ENCODE measurements around the gene LONP2.
A peak's percentile ranks its signal among the peaks of the same experiment; 100 is the strongest.
"Not testable (repeated sequence)": the region's sequence is repeated elsewhere in the genome, so short reads cannot be mapped to it uniquely, and the experiment has no call there.

Gene LONP2

DNA sequence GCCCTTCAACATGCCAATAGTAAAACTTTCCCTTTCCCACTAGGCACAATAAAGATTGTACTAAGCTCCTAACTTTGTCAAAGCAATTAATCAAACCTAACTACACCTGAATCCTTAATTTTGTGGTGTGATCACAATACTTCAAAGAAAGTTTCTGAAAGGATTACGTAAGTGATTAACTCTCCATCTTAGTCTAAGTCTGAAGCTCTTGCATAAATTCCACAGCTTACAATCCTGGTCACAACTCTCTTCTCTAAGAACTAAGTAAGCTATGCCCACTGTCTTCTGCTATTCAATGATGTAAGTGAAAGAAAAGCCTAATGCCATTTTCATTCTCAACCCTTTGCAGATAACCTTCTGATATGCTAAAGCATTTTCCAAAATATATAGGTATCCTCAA lies 125.7 kb downstream of the LONP2 start:
- no peak for DNase-seq (ENCODE audit: low spot score)

DNA sequence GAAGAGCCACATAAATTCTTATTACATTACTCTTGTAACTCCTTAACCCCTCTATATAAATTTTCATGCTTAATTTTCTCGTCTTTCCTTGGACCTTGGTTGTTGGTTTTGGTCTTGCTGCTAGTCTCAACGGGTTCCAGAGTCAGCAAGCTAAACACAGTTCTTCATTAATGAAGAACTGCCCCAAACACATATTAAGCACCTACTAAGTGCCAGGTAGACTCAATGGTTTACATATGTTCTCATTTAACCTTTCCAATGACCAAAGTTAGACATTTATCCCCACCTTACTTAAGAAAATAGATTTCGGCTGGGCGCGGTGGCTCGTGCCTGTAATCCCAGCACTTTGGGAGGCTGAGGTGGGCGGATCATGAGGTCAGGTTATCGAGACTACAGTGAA lies 126.1 kb downstream of the LONP2 start:
- no peak for DNase-seq (ENCODE audit: low spot score)

DNA sequence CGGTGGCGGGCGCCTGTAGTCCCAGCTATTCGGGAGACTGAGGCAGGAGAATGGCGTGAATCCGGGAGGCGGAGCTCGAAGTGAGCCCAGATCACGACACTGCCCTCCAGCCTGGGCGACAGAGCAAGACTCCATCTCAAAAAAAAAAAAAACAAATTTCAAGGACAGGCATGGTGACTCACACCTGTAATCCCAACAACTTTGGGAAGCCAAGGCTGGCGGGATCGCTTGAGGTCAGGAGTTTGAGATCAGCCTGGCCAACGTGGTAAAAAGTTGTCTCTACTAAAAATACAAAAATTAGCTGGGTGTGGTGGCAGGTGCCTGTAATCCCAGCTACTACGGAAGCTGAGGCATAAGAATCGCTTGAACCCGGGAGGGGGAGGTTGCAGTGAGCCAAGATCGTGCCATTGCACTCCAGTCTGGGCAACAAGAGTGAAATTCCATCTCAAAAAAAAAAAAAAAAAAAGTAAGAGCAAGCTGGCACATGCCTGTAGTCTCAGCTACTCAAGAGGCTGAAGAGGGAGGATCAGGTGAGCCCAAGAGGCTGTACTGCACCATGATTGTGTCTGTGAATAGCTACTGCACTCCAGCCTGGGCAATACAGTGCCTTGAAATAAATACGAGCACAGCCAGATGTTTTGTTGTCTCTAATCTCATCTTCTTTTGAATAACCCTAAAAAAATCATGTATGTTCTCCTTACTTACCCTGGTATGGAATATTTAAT lies 126.7 kb downstream of the LONP2 start:
- not testable (repeated sequence) for DNase-seq (ENCODE audit: low spot score)

DNA sequence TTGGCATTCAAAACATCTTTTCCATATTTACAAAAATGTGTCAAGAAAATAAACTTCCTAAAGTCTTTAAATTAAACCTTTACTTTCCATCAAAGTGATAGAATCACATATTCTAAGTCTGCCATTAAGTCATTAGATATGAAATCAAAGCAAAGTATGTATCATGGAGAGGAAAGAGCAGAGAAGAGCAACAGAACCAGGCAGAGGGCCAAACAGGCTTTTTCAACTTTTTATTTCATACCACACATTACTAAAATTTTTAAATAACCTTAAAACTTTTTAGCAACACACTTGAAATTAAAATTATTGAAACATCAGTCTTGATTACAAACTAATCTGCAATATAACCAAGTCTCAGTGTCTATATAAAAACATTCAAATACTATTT lies 127.3 kb downstream of the LONP2 start:
- no peak for DNase-seq (ENCODE audit: low spot score)

DNA sequence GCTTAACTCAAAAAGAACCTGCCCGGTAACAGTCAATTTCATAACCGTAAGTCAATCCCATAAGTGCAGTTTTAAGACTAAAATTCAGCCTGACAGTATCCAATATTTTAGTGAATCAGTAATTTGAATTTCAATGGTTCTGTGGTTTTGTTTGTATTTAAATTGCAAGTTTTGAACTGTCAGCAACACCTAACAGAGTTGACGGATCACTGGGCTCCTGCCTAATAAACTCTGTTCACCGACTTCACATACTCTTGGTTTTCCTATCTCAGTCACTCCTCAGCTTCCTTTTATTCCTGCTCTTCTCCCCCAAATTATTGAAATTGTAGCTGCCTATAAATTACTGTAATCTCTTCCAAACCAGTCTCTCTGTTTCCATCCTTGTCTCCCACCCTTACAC lies 128.6 kb downstream of the LONP2 start:
- DNase-seq (ENCODE audit: low spot score) = no peak

DNA sequence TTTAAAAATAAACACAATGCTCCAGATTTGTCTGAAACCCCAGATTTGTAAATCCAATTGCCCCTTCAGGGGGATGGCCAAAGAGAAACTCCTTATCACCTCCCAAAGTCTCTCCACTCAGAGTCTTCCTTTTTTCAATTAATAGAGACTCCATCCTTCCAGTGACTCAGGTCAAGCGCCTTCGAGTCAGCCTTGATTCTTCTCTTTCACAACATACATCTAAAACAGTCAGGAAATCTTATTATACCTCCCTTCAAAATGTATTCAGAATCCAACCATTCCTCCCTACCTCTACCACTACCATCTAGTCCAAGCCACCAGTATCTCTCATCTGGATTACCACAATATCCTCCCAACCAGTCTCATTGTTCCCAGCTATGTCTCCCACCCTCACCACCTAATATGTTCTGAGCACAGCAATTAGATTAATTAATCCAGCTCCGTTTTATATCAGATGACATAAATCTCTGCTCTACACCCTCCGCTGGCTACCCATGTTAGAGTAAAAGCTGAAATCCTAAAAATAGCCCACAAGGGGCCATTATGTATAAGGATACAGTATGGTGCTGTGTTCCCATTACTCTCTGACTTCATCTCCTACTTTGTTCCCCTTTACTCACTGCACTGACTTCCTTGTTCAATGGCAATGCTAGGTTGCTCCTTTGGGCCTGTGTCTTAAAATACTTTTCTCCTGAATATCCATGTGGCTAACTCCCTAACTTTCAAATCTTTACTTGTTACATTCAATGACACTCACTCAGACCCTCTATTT lies 129.3 kb downstream of the LONP2 start:
- DNase-seq (ENCODE audit: low spot score) = no peak

DNA sequence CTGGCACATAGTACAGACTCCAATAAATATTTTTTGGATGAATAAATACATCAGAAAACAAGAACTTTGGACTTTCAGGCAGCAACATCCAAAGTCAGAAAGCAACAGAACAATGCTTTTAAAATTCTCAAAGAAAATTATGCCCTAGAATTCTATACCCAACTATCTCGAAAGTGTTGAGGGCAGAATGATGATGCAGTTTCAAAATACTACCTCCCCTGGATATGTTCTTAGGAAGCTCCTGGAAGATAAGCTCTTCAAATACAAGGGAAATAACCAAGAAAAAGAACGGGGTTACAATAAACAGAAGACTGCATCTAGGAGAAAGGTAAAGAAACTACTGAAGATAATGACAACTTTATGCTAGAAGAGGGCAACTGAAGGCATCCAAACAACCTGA lies 130.2 kb downstream of the LONP2 start:
- DNase-seq (ENCODE audit: low spot score) = no peak

DNA sequence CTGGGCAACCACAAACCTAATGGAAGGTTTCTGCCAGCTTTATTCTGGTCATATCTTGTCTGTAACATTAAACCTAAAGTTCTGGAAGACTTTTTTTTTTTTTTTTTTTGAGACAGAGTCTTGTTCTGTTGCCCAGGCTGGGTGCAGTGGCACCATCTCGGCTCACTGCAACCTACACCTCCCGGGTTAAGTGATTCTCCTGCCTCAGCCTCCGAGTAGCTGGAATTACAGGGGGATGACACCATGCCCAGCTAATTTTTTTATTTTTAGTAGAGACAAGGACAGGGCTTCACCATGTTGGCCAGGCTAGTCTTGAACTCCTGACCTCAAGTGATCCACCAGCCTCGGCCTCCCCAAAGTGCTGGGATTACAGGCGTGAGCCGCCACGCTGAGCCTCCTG lies 133.2 kb downstream of the LONP2 start:
- DNase-seq (ENCODE audit: low spot score) = not testable (repeated sequence)

DNA sequence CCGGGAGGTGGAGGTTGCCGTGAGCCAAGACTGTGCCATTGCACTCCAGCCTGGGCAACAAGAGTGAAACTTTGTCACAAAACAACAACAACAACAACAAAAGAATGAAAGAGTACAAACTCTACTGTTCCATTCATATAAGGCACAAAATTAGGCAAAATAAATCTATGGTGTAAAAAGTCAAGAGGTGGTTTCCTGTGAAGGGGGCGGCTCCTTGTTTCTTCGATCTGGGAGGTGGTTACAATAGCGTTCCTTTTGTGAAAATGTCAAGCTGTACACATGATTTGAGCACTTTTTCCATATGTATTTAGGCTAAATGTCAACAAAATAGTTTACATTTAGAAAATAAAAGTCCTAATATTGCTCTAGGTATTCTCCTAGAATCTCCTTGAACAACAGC lies 134.2 kb downstream of the LONP2 start:
- DNase-seq (ENCODE audit: low spot score) = no peak

DNA sequence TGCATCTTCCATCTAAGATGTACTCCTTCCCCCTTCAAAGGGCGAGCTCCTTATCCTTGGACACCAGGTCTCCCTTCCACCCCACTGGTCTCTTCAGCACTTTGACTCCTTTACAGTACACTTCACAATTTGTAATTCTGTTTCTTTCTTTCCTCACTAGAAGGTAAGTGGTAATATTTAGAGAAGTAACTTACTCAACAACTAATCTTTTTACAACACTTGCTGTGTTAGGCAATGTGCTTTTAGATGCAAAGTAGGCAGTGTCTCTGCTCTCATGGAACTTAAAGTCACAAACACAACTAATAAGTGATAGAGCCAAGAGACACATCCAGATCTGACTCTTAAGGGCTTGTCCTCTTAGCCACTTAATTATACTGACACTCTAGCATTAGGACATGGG lies 134.7 kb downstream of the LONP2 start:
- DNase-seq (ENCODE audit: low spot score) = no peak

DNA sequence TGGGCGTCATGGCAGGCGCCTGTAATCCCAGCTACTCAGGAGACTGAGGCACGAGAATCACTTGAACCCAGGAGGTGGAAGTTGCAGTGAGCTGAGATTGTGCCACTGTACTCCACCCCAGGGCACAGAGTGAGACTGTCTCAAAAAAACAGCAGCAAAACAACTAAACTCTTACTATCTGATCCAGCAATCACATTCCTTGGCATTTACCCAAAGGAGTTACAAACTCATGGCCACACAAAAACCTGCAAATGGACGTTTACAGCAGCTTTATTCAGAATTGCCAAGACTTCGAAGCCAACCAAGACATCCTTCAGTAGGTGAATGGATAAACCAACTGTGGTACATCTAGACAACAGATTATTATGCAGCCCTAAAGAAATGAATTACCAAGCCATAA lies 137.1 kb downstream of the LONP2 start:
- no peak for DNase-seq (ENCODE audit: low spot score)

DNA sequence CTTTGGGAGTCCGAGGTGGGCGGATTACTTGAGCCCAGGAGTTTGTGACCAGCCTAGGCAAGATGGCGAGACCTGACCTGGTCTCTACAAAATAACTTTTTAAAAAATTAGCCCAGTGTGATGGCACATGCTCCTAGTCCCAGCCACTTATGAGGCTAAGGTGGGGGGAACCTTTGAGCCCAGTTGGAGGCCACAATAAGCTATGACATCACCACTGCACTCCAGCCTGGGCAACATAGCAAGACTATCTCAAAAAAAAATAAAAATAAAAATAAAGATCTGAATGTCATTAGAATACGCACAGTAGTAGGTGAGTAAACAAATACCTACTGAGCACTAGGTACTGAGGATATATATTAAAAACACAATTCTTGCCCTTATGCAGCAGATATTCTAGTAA lies 138.0 kb downstream of the LONP2 start:
- no peak for DNase-seq (ENCODE audit: low spot score)

DNA sequence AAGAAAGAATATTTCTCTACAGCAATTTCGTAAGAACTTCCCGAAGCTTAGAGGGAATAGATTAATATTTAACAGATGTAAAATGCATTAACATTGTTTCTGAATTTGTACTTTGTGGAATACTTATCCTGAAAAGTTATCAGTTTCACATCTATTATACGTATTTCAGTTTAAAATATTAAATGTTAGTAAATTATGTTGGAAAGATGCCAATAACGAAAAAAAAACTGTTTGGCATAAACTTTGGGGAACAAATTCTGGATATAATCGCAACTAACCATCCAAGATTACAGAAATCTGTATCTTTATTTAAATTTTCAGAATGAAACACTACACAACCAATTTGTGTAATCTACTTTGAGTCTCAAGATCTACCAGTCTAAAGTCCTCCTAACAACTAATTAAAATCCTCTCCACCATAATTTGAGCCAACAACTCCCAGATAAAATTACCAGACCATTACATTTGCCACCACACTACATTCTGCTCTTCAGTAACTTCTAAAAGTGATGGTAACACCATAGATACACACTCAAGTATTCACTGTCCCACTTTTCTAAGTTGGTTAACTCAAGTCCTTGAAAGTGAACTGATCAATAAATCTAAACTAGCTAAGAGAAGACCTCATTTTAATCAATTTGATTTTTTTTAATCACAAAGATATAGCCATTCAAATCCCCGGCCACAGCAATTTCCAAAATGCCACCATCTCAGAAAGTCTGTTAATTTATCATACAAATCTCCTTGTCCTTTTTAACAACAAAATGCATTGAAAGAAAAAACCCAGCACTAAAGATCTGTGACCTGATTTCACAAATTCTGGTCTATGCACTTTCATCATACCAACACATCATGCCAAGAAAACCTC lies 139.1 kb downstream of the LONP2 start:
- peak; percentile 25 for DNase-seq (ENCODE audit: low spot score)

DNA sequence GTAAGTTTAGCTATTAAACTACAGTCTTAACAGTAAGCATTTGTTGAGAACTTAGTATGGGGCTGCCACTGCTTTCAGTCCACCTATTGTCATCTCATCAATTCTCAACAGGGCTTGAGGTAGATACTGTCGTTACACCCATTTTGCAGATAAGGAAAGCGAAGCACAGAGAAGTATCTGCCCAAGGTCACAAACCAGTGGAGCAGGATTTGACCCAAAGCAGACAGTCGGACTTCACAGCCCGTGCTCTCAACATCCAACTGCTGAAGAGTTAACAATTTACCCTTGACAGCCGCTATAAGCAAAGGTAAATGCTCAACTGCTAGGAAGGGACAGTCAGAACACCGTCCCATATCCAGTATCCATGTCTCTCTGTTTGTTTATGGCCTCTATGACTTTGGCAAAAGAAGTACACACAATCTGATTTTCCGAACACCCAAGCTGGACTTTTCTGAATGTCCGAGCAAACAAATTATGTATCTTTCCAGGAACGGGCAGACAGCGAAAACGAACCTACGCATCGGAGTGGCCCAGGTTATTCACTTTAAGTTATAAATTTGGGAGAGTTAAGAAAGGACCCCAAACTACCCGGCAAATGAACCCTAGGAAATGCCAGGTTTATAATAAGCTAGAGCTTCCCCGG lies 139.9 kb downstream of the LONP2 start:
- no peak for DNase-seq (ENCODE audit: low spot score)

DNA sequence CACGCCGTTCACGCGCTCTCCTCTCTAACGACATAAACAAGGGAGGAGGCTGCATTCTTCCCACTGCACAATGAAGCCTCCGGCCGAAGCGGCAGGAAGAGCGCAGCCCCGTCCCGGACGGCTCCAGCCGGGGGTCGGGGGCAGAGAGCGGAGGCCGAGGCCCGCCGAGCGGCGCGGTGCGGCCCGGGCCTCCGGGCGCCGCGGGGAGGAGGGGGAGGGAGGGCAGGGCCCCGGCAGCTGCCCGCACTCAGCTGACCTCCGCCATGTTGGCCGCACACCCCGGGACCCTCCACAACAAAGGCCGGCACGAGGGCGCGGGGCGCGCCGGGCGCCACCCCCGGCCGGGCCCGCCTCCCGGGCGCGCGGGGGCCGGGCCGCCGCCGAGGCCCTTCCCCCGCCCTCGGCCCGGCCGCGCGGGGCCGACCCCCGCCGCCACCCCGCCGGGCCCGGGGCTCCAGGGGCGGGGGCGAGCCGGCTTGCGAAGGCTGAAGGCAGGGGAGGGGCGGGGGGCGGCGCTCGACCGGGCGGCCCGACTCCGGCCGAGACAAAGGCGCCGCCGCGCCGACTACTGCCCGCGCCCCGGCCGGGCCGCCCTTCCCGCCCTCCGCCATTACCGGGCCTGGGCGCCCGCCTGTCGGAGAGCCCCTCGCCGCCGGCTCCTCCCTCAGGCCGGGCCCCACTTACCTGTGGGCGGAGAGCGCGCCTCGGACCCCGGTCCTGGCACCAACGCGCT lies 140.6 kb downstream of the LONP2 start:
- DNase-seq (ENCODE audit: low spot score) = peak; percentile 61

DNA sequence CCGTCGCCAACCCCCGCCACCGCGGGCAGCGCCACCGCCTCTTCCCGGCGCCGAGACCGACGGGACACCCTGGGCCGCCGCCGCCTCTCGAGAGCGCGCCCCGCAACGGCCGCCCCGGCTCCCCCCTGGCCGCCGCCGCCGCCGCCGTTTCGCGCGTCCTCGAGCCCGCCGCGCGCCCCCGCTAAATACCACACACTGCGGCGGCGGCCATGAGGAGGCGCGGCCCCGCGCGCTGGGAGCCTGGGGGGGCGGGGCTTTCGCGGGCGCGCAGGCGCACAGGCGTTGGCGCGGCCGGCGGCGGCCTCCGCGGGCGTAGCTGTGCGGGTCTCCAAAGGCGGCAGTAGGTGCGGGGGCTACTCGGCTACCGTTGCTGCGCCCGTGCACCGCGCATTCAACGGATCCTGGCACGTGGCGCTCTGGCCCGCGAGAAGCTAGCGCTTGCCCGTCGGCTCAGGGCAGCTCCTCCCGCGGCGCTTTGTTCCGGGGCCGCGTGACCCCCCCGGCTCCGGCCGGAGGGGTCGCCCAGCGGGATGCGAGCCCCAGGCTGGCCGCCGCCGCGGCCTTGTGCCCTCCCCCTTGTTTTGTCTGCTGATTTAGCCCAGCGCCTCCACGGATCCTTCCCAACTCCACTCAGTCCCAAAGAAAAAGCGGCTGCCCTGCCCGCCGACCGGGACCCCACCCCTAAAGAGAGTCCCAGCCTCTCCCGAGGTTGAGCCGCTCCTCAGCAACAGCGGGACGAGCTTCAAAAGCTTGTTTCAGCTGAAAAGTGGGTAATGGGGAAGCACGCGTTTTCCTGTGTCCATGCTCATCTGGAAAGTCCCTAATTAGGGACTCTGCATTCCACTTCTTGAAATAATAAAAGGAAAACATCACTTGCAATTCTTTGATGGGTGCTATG lies 141.4 kb downstream of the LONP2 start, which contains the start of gene SIAH1:
Gene SIAH1 (minus strand): TSS at position 161 of the 898 bp plus-strand sequence. CDS start 22,985 bp downstream, outside the sequence.
- DNase-seq (ENCODE audit: low spot score) = peak; percentile 91

DNA sequence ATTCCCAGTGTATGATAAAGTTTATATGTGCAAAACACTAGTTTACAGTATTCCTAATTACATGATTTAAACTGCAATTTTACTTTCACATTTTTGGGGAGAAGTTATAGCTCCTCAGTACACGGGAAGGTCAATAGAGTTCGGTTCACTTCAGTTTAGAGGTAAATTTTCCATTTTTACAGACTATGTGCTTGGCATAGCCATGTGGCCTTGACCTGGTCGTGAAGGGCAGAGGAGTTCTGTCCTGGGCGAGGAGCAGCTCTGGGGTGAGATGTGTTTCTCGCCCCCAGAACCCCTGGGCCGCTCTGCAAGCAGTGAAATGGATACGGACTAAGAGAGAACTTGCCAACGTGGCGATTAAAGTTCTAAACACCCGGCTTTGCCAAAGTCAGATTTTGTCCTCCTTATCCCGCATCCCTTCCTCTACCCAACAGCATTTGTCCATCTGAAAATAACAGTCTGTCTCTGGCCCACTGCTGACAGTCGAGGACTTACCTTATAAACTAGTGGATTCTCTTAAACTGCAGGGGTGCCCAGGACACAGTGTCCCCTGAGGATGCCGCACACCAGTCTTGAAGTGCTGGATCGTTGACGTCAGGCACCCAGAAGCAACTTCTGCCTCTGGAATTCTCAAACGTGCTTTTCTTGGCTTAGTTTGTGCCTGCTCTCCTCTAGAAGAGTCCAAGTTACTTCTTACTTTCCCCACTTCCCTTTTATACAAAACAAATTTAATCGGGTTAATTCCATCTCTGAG lies 142.6 kb downstream of the LONP2 start:
- DNase-seq (ENCODE audit: low spot score) = no peak

DNA sequence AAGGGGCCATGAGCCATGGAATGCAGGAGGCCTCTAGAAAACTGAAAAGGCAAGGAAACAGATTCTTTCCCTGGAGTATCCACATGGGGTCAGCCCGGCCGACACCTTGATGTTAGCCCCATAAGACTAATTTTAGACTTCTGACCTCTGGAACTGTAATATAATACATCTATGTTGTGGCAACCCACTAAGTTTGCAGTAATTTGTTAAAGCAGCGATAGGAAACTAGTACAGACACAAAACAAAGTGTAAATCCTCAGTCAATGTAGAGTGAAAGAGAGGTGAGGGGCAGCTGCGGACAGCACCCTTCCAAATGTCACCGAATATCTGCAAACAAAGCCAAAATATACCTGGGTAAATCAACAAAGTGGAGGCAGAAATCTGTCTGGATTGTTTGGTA lies 148.3 kb downstream of the LONP2 start:
- DNase-seq (ENCODE audit: low spot score) = no peak

DNA sequence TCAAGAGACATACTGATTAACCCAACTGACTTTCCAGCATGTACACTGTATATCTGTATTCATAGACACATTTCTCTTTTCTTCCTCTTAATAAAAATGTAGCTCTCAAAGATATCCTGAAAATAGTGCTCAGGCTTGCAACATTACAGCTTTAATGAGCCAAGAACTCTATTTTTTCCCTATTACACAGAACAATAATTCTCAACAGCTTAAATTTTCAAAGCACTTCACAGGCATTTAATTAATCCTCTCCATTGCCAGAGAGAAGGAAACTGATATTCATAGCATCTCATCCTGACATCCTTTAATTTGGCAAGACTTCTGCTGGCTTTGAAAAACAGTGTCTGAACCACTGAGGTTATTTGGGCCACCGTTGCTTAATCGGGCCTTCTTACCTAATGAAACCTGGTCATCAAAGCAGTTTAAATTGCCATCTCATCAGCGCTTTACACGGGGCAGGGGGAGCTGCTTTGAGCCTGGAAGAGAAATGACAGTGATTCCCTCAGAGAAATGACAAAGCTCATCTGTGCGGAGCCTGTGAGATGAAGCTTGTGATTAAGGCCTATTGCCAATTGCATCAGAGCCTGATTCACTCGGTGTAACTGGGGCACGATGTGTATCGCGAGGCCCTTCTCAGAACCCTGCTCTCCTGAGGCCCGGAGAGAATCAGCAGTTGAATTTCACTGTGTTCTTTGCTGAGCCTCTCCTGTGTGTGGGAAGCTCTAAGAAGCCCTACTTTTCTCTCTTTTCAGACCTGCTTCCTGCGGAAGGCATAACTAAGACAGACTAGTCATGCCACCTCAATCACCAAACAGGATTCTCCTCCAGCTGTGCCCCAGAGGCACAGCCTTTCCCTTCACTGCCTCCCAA lies 149.6 kb downstream of the LONP2 start:
- no peak for DNase-seq (ENCODE audit: low spot score)

All from hepatic stellate cell (primary cell).